GM18505 (cell line): Measurements from ENCODE around the gene SH2D7.

Experiments
- ATAC-seq: cut with Tn5 transposase; IDR thresholded peaks from one replicate; pipeline ENCODE4 v1.9.1; 2021; ENCODE audit not compliant: unreplicated experiment
- POLR2A ChIP-seq: IDR thresholded peaks from 4 replicates; pipeline ENCODE4 v1.6.1; 2011; ENCODE audit warnings: borderline replicate concordance; ENCODE audit not compliant: insufficient read depth, insufficient read length; ENCODE audit errors: extremely low read depth

The SH2D7 gene

GRCh38 chr15:78054966-78055365 is 37.4 kb upstream of the SH2D7 start:
- TF ChIP-seq POLR2A: no peak
- ATAC-seq: no peak

- no peak for TF ChIP-seq POLR2A
- no peak for ATAC-seq
Measured at GRCh38 chr15:78055919-78056713, 36.2 kb upstream of the SH2D7 start.

- ATAC-seq: no peak
- TF ChIP-seq POLR2A: no peak
Measured at GRCh38 chr15:78056714-78057269, 35.6 kb upstream of the SH2D7 start.

GRCh38 chr15:78057803-78058202 is 34.6 kb upstream of the SH2D7 start:
- no peak for TF ChIP-seq POLR2A
- no peak for ATAC-seq

- TF ChIP-seq POLR2A: no peak
- no peak for ATAC-seq
Measured at GRCh38 chr15:78058401-78058935, 33.9 kb upstream of the SH2D7 start.

- no peak for TF ChIP-seq POLR2A
- ATAC-seq: no peak
Measured at GRCh38 chr15:78059110-78059839, 33.1 kb upstream of the SH2D7 start.

- ATAC-seq: no peak
- no peak for TF ChIP-seq POLR2A
Measured at GRCh38 chr15:78060232-78060631, 32.1 kb upstream of the SH2D7 start.

GRCh38 chr15:78061963-78062427 is 30.4 kb upstream of the SH2D7 start:
- no peak for TF ChIP-seq POLR2A
- ATAC-seq: no peak

GRCh38 chr15:78063217-78063616 is 29.1 kb upstream of the SH2D7 start:
- no peak for TF ChIP-seq POLR2A
- ATAC-seq: no peak

- ATAC-seq: no peak
- TF ChIP-seq POLR2A: no peak
Measured at GRCh38 chr15:78063970-78064385, 28.4 kb upstream of the SH2D7 start.

- TF ChIP-seq POLR2A: no peak
- ATAC-seq: no peak
Measured at GRCh38 chr15:78064544-78064943, 27.8 kb upstream of the SH2D7 start.

GRCh38 chr15:78065284-78065872 is 27.0 kb upstream of the SH2D7 start:
- no peak for ATAC-seq
- TF ChIP-seq POLR2A: no peak
